Measurements from ENCODE around the gene SYT17. TPM values are rescaled to one million over a fixed set of nuclear protein-coding genes. Genes with fewer than 3 reads are reported as not detected.

Gene SYT17
- total RNA-seq, 1 donor from 2014 or later: 2.6 TPM

GRCh38 chr16:19138601-19139000, 29.4 kb upstream of the SYT17 start:
- H3K9me3 ChIP-seq (ENCODE audit: control insufficient read depth in 3 of 3, low read length in 3 of 3): no peaks in the 10 kb centered on the region
- H3K4me3 ChIP-seq (ENCODE audit: low read length in 3 of 3): no peak overlapping the region
- peaks cover 22 to 27% (median 24%) of the 10 kb centered on the region in 3 donors for H3K4me1 ChIP-seq (ENCODE audit: control insufficient read depth in 3 of 3, insufficient read depth in 3 of 3, low read length in 3 of 3)
- H3K36me3 ChIP-seq (ENCODE audit: control insufficient read depth in 3 of 3, insufficient read depth in 3 of 3, low read length in 3 of 3): no peaks in the 10 kb centered on the region
- no peaks in the 10 kb centered on the region for H3K27me3 ChIP-seq (ENCODE audit: control insufficient read depth in 3 of 3, insufficient read depth in 3 of 3, low read length in 3 of 3)
- H3K9ac ChIP-seq (ENCODE audit: low read depth in 1 of 3, low read length in 3 of 3): no peak overlapping the region
- H3K27ac ChIP-seq (ENCODE audit: low read depth, low read length): no peak overlapping the region

- Histone ChIP-seq H3K9me3 (ENCODE audit: control insufficient read depth in 3 of 3, low read length in 3 of 3) (no peaks in the 10 kb centered on the region), H3K9ac (ENCODE audit: low read depth in 1 of 3, low read length in 3 of 3) (no peak overlapping the region), H3K36me3 (ENCODE audit: control insufficient read depth in 3 of 3, insufficient read depth in 3 of 3, low read length in 3 of 3) (no peaks in the 10 kb centered on the region), H3K4me1 (ENCODE audit: control insufficient read depth in 3 of 3, insufficient read depth in 3 of 3, low read length in 3 of 3) (peaks cover 22 to 27% (median 24%) of the 10 kb centered on the region in 3 donors), H3K27ac (ENCODE audit: low read depth, low read length) (no peak overlapping the region), H3K4me3 (ENCODE audit: low read length in 3 of 3) (no peak overlapping the region), H3K27me3 (ENCODE audit: control insufficient read depth in 3 of 3, insufficient read depth in 3 of 3, low read length in 3 of 3) (no peaks in the 10 kb centered on the region)
These were observed 28.5 kb upstream of the SYT17 start for GRCh38 chr16:19139436-19140091.

GRCh38 chr16:19140396-19140795, 27.6 kb upstream of the SYT17 start:
- Histone ChIP-seq H3K9me3 (ENCODE audit: control insufficient read depth in 3 of 3, low read length in 3 of 3) (no peaks in the 10 kb centered on the region), H3K4me3 (ENCODE audit: low read length in 3 of 3) (no peak overlapping the region), H3K27ac (ENCODE audit: low read depth, low read length) (no peak overlapping the region), H3K4me1 (ENCODE audit: control insufficient read depth in 3 of 3, insufficient read depth in 3 of 3, low read length in 3 of 3) (peaks cover 22 to 27% (median 24%) of the 10 kb centered on the region in 3 donors), H3K27me3 (ENCODE audit: control insufficient read depth in 3 of 3, insufficient read depth in 3 of 3, low read length in 3 of 3) (no peaks in the 10 kb centered on the region), H3K9ac (ENCODE audit: low read depth in 1 of 3, low read length in 3 of 3) (no peak overlapping the region), H3K36me3 (ENCODE audit: control insufficient read depth in 3 of 3, insufficient read depth in 3 of 3, low read length in 3 of 3) (no peaks in the 10 kb centered on the region)

GRCh38 chr16:19142939-19143598, 25.0 kb upstream of the SYT17 start:
- Histone ChIP-seq H3K36me3 (ENCODE audit: control insufficient read depth in 3 of 3, insufficient read depth in 3 of 3, low read length in 3 of 3) (no peaks in the 10 kb centered on the region), H3K9ac (ENCODE audit: low read depth in 1 of 3, low read length in 3 of 3) (no peak overlapping the region), H3K4me1 (ENCODE audit: control insufficient read depth in 3 of 3, insufficient read depth in 3 of 3, low read length in 3 of 3) (peaks cover under 1 to 7% (median 2%) of the 10 kb centered on the region in 3 donors), H3K27me3 (ENCODE audit: control insufficient read depth in 3 of 3, insufficient read depth in 3 of 3, low read length in 3 of 3) (peaks cover 0 to under 1% (median 0%) of the 10 kb centered on the region in 3 donors), H3K27ac (ENCODE audit: low read depth, low read length) (no peak overlapping the region), H3K4me3 (ENCODE audit: low read length in 3 of 3) (no peak overlapping the region), H3K9me3 (ENCODE audit: control insufficient read depth in 3 of 3, low read length in 3 of 3) (peaks cover 0 to 2% (median 0%) of the 10 kb centered on the region in 3 donors)

- H3K27ac ChIP-seq (ENCODE audit: low read depth, low read length): no peak overlapping the region
- H3K9ac ChIP-seq (ENCODE audit: low read depth in 1 of 3, low read length in 3 of 3): no peak overlapping the region
- no peaks in the 10 kb centered on the region for H3K36me3 ChIP-seq (ENCODE audit: control insufficient read depth in 3 of 3, insufficient read depth in 3 of 3, low read length in 3 of 3)
- peaks cover 0 to 3% (median 0%) of the 10 kb centered on the region in 3 donors for H3K27me3 ChIP-seq (ENCODE audit: control insufficient read depth in 3 of 3, insufficient read depth in 3 of 3, low read length in 3 of 3)
- H3K4me3 ChIP-seq (ENCODE audit: low read length in 3 of 3): no peak overlapping the region
- peaks cover 0 to 4% (median 0%) of the 10 kb centered on the region in 3 donors for H3K4me1 ChIP-seq (ENCODE audit: control insufficient read depth in 3 of 3, insufficient read depth in 3 of 3, low read length in 3 of 3)
- H3K9me3 ChIP-seq (ENCODE audit: control insufficient read depth in 3 of 3, low read length in 3 of 3): peaks cover 0 to 2% (median 0%) of the 10 kb centered on the region in 3 donors
These were observed 24.5 kb upstream of the SYT17 start for GRCh38 chr16:19143599-19143956.

- peaks cover 0 to 2% (median 0%) of the 10 kb centered on the region in 3 donors for H3K9me3 ChIP-seq (ENCODE audit: control insufficient read depth in 3 of 3, low read length in 3 of 3)
- no peak overlapping the region for H3K27ac ChIP-seq (ENCODE audit: low read depth, low read length)
- no peaks in the 10 kb centered on the region for H3K4me1 ChIP-seq (ENCODE audit: control insufficient read depth in 3 of 3, insufficient read depth in 3 of 3, low read length in 3 of 3)
- H3K9ac ChIP-seq (ENCODE audit: low read depth in 1 of 3, low read length in 3 of 3): no peak overlapping the region
- peaks cover 0 to 3% (median 0%) of the 10 kb centered on the region in 3 donors for H3K27me3 ChIP-seq (ENCODE audit: control insufficient read depth in 3 of 3, insufficient read depth in 3 of 3, low read length in 3 of 3)
- H3K36me3 ChIP-seq (ENCODE audit: control insufficient read depth in 3 of 3, insufficient read depth in 3 of 3, low read length in 3 of 3): no peaks in the 10 kb centered on the region
- H3K4me3 ChIP-seq (ENCODE audit: low read length in 3 of 3): no peak overlapping the region
These were observed 23.0 kb upstream of the SYT17 start for GRCh38 chr16:19145010-19145409.

- H3K27ac ChIP-seq (ENCODE audit: low read depth, low read length): no peak overlapping the region
- H3K4me1 ChIP-seq (ENCODE audit: control insufficient read depth in 3 of 3, insufficient read depth in 3 of 3, low read length in 3 of 3): no peaks in the 10 kb centered on the region
- peaks cover 0 to 2% (median 0%) of the 10 kb centered on the region in 3 donors for H3K9me3 ChIP-seq (ENCODE audit: control insufficient read depth in 3 of 3, low read length in 3 of 3)
- peaks cover 0 to 3% (median 0%) of the 10 kb centered on the region in 3 donors for H3K27me3 ChIP-seq (ENCODE audit: control insufficient read depth in 3 of 3, insufficient read depth in 3 of 3, low read length in 3 of 3)
- H3K36me3 ChIP-seq (ENCODE audit: control insufficient read depth in 3 of 3, insufficient read depth in 3 of 3, low read length in 3 of 3): no peaks in the 10 kb centered on the region
- H3K9ac ChIP-seq (ENCODE audit: low read depth in 1 of 3, low read length in 3 of 3): no peak overlapping the region
- H3K4me3 ChIP-seq (ENCODE audit: low read length in 3 of 3): no peak overlapping the region
These were observed 20.9 kb upstream of the SYT17 start for GRCh38 chr16:19147126-19147525.

GRCh38 chr16:19147627-19148026, 20.4 kb upstream of the SYT17 start:
- Histone ChIP-seq H3K4me3 (ENCODE audit: low read length in 3 of 3) (no peak overlapping the region), H3K9ac (ENCODE audit: low read depth in 1 of 3, low read length in 3 of 3) (no peak overlapping the region), H3K27ac (ENCODE audit: low read depth, low read length) (no peak overlapping the region), H3K4me1 (ENCODE audit: control insufficient read depth in 3 of 3, insufficient read depth in 3 of 3, low read length in 3 of 3) (no peaks in the 10 kb centered on the region), H3K36me3 (ENCODE audit: control insufficient read depth in 3 of 3, insufficient read depth in 3 of 3, low read length in 3 of 3) (no peaks in the 10 kb centered on the region), H3K27me3 (ENCODE audit: control insufficient read depth in 3 of 3, insufficient read depth in 3 of 3, low read length in 3 of 3) (peaks cover 0 to 3% (median 0%) of the 10 kb centered on the region in 3 donors), H3K9me3 (ENCODE audit: control insufficient read depth in 3 of 3, low read length in 3 of 3) (peaks cover 0 to 2% (median 0%) of the 10 kb centered on the region in 3 donors)

GRCh38 chr16:19148189-19148588, 19.9 kb upstream of the SYT17 start:
- H3K4me1 ChIP-seq (ENCODE audit: control insufficient read depth in 3 of 3, insufficient read depth in 3 of 3, low read length in 3 of 3): no peaks in the 10 kb centered on the region
- H3K9ac ChIP-seq (ENCODE audit: low read depth in 1 of 3, low read length in 3 of 3): no peak overlapping the region
- H3K27me3 ChIP-seq (ENCODE audit: control insufficient read depth in 3 of 3, insufficient read depth in 3 of 3, low read length in 3 of 3): peaks cover 0 to 3% (median 0%) of the 10 kb centered on the region in 3 donors
- peaks cover 0 to 2% (median 0%) of the 10 kb centered on the region in 3 donors for H3K9me3 ChIP-seq (ENCODE audit: control insufficient read depth in 3 of 3, low read length in 3 of 3)
- no peak overlapping the region for H3K4me3 ChIP-seq (ENCODE audit: low read length in 3 of 3)
- no peaks in the 10 kb centered on the region for H3K36me3 ChIP-seq (ENCODE audit: control insufficient read depth in 3 of 3, insufficient read depth in 3 of 3, low read length in 3 of 3)
- H3K27ac ChIP-seq (ENCODE audit: low read depth, low read length): no peak overlapping the region

GRCh38 chr16:19151310-19151709, 16.7 kb upstream of the SYT17 start:
- Histone ChIP-seq H3K27me3 (ENCODE audit: control insufficient read depth in 3 of 3, insufficient read depth in 3 of 3, low read length in 3 of 3) (peaks cover 0 to 3% (median 0%) of the 10 kb centered on the region in 3 donors), H3K36me3 (ENCODE audit: control insufficient read depth in 3 of 3, insufficient read depth in 3 of 3, low read length in 3 of 3) (no peaks in the 10 kb centered on the region), H3K4me1 (ENCODE audit: control insufficient read depth in 3 of 3, insufficient read depth in 3 of 3, low read length in 3 of 3) (no peaks in the 10 kb centered on the region), H3K27ac (ENCODE audit: low read depth, low read length) (no peak overlapping the region), H3K4me3 (ENCODE audit: low read length in 3 of 3) (no peak overlapping the region), H3K9me3 (ENCODE audit: control insufficient read depth in 3 of 3, low read length in 3 of 3) (peaks cover 0 to 4% (median 2%) of the 10 kb centered on the region in 3 donors), H3K9ac (ENCODE audit: low read depth in 1 of 3, low read length in 3 of 3) (no peak overlapping the region)
